PC-3 (cell line): ENCODE results near the gene DCAF8. TPM values are rescaled to one million over a fixed set of nuclear protein-coding genes. Genes with fewer than 3 reads are reported as not detected.
A peak's percentile ranks its signal among the peaks of the same experiment; 100 is the strongest.

Experiments
- ATAC-seq: fragments of 200-7000 bp; cut with Tn5 transposase; 2 replicates; pipeline ENCODE4 v1.9.1; 2020; ENCODE audit warnings: mild to moderate bottlenecking, moderate library complexity
- BruUV-seq: library from RNA; stranded (reverse); fragments of 400-500 nt; replicated peaks from 2 replicates; lab custom pipeline; 2021; lab: Mats Ljungman, UMichigan
- CTCF ChIA-PET: fragments of 300-600 bp; sonication (Branson Sonifier 250); formaldehyde crosslinking; loops from one replicate; lab custom pipeline; 2022; ENCODE audit warnings: antibody characterized with exemption; lab: Charles Lee
- POLR2A ChIA-PET: fragments of 300-600 bp; sonication (Branson Sonifier 250); formaldehyde crosslinking; loops from one replicate; lab custom pipeline; 2022; ENCODE audit warnings: antibody characterized with exemption; ENCODE audit not compliant: unreplicated experiment; lab: Charles Lee
- DNase-seq: peaks from one replicate; pipeline ENCODE4 v3.0.0-alpha.2; 2015
- H2AFZ ChIP-seq: fragments of 300-600 bp; sonication (generic); 2 replicates; pipeline ENCODE4 v1.6.0; 2016; ENCODE audit warnings: antibody characterized with exemption, low read length
- H3F3A ChIP-seq: fragments of 300-600 bp; sonication (generic); one replicate; pipeline ENCODE4 v1.6.0; 2017; ENCODE audit warnings: antibody characterized with exemption, low read length, control low read depth, mild to moderate bottlenecking; ENCODE audit not compliant: unreplicated experiment
- H3K27ac ChIP-seq: fragments of 300-600 bp; sonication (generic); 2 replicates; pipeline ENCODE4 v1.5.1; 2016; ENCODE audit warnings: mild to moderate bottlenecking, low read length
- H3K27me3 ChIP-seq: fragments of 300-600 bp; sonication (generic); 2 replicates; pipeline ENCODE4 v1.6.1; 2016; ENCODE audit warnings: low read length, mixed read lengths
- H3K36me3 ChIP-seq: fragments of 300-600 bp; sonication (generic); 2 replicates; pipeline ENCODE4 v1.6.1; 2016; ENCODE audit warnings: low read depth, mixed run types, low read length, mixed read lengths
- H3K4me1 ChIP-seq: fragments of 300-600 bp; sonication (generic); 2 replicates; pipeline ENCODE4 v1.5.1; 2016; ENCODE audit warnings: low read length; ENCODE audit not compliant: insufficient read depth
- H3K4me2 ChIP-seq: fragments of 300-600 bp; sonication (generic); 2 replicates; pipeline ENCODE4 v1.6.0; 2016; ENCODE audit warnings: low read length
- H3K4me3 ChIP-seq: fragments of 300-600 bp; sonication (generic); 2 replicates; pipeline ENCODE4 v1.5.1; 2016; ENCODE audit warnings: mild to moderate bottlenecking, low read length, mixed read lengths
- H3K79me2 ChIP-seq: fragments of 300-600 bp; sonication (generic); 2 replicates; pipeline ENCODE4 v1.6.1; 2017; ENCODE audit warnings: low read length, mixed read lengths
- H3K9ac ChIP-seq: fragments of 300-600 bp; sonication (generic); 2 replicates; pipeline ENCODE4 v1.6.0; 2016; ENCODE audit warnings: mild to moderate bottlenecking, low read length
- H3K9me2 ChIP-seq: fragments of 300-600 bp; sonication (generic); replicated peaks from 2 replicates; pipeline ENCODE4 v1.6.1; 2016; ENCODE audit warnings: mixed run types, low read length, mixed read lengths
- H3K9me3 ChIP-seq: fragments of 300-600 bp; sonication (generic); 2 replicates; pipeline ENCODE4 v1.6.1; 2016; ENCODE audit warnings: low read length, mixed read lengths
- H4K20me1 ChIP-seq: fragments of 300-600 bp; sonication (generic); 2 replicates; pipeline ENCODE4 v1.6.1; 2016; ENCODE audit warnings: low read length, mixed read lengths
- EZH2 ChIP-seq: fragments of 300-600 bp; sonication (generic); IDR thresholded peaks from one replicate; pipeline ENCODE4 v1.6.1; 2017; ENCODE audit warnings: antibody characterized with exemption, mild to moderate bottlenecking, low read length; ENCODE audit not compliant: unreplicated experiment
- EZH2phosphoT487 ChIP-seq: fragments of 300-600 bp; sonication (generic); IDR thresholded peaks from 2 replicates; pipeline ENCODE4 v1.6.1; 2018; ENCODE audit warnings: mild to moderate bottlenecking, antibody characterized with exemption, low read length, borderline replicate concordance
- intact Hi-C: fragments of 100-400 bp; cut with micrococcal nuclease; formaldehyde crosslinking; loops from 2 replicates; pipeline ENCODE4 v1.9.0; 2023
- total RNA-seq: library from RNA; depleted of rRNA; stranded (reverse); fragments of >200 nt; gene quantifications from 2 replicates; pipeline ENCODE4 v1.2.3, GENCODE V29; 2014
- TF ChIP-seq, protein P1 (sequence below): fragments of 300-600 bp; sonication (generic); conservative IDR thresholded peaks from 2 replicates; pipeline ENCODE4 v1.5.1; 2017; ENCODE audit warnings: antibody characterized with exemption, low read depth, mild to moderate bottlenecking, low read length

The DCAF8 gene
- total RNA-seq, 1 experiment from 2014 or later: 122 TPM

DNA sequence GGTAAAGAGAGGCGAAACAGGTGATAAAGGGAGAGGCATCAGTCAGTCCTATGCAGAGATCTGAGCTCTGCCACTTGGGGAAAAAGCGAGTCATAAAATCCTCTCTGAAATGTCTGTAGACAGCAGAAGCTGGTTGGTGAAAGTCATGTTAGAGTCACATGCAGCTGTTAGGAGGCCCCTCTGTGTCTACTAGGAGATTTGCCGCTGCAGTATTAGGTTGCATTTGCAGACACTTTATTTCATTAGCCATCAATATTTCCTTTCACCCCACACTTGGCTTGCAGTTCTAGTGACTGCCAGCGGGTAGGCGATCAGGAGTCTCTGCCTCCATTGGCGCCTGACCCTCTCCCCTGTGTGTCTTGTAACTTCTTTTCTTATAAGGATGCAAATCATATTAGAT lies 94.8 kb downstream of the DCAF8 start:
- intact Hi-C loops: no loop called here
- POLR2A ChIA-PET: interaction anchor here (0.5 kb wide), 1 partner anchor 45 kb away, joined by 3 read pairs; no protein-coding TSS in a partner anchor
- TF ChIP-seq, protein P1, sequence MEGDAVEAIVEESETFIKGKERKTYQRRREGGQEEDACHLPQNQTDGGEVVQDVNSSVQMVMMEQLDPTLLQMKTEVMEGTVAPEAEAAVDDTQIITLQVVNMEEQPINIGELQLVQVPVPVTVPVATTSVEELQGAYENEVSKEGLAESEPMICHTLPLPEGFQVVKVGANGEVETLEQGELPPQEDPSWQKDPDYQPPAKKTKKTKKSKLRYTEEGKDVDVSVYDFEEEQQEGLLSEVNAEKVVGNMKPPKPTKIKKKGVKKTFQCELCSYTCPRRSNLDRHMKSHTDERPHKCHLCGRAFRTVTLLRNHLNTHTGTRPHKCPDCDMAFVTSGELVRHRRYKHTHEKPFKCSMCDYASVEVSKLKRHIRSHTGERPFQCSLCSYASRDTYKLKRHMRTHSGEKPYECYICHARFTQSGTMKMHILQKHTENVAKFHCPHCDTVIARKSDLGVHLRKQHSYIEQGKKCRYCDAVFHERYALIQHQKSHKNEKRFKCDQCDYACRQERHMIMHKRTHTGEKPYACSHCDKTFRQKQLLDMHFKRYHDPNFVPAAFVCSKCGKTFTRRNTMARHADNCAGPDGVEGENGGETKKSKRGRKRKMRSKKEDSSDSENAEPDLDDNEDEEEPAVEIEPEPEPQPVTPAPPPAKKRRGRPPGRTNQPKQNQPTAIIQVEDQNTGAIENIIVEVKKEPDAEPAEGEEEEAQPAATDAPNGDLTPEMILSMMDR: peak; percentile 36; the same call in 1 of the 2 replicates
- TF ChIP-seq EZH2phosphoT487: no peak
- Histone ChIP-seq H3K9me3 (no peaks in the 10 kb centered on the region), H3K9ac (no peak overlapping the region), H3K9me2 (no peaks in the 10 kb centered on the region), H3K27me3 (no peaks in the 10 kb centered on the region), H2AFZ (0 out of 2 replicates have a peak overlapping the region, but pooled peaks have one; percentile 6), H3K4me1 (peaks cover 11% of the 10 kb centered on the region), H3F3A (no peaks in the 10 kb centered on the region), H3K27ac (no peak overlapping the region), H4K20me1 (no peaks in the 10 kb centered on the region), H3K79me2 (no peaks in the 10 kb centered on the region), H3K4me3 (no peak overlapping the region), H3K36me3 (no peaks in the 10 kb centered on the region), H3K4me2 (peak overlapping the region; percentile 19)
- no peak for ATAC-seq
- CTCF ChIA-PET: no interaction called here
- no TSS peak for BruUV-seq
- DNase-seq: peak; percentile 45

DNA sequence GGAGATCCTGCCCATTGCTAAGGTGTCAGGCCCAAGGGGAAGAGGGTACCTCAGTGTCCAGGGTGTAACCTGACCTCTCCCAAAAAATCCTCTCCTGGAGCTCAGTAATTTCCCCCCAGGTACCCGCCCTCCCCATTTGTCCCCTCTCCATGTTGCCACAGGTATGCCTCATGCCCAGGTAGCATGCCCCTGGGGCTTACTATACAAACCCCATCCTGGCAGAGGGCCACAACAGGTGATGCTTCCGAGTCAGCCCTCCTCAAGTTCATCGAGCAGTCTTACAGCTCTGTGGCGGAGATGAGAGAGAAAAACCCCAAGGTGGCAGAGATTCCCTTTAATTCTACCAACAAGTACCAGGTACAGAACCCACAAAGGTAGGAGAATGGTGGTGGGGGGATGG lies 95.3 kb downstream of the DCAF8 start:
- Histone ChIP-seq H3K79me2 (no peaks in the 10 kb centered on the region), H3K27me3 (no peaks in the 10 kb centered on the region), H2AFZ (0 out of 2 replicates have a peak overlapping the region, but pooled peaks have one; percentile 6), H3K36me3 (no peaks in the 10 kb centered on the region), H3F3A (no peaks in the 10 kb centered on the region), H3K9me3 (no peaks in the 10 kb centered on the region), H4K20me1 (no peaks in the 10 kb centered on the region), H3K4me2 (peak overlapping the region; percentile 19), H3K27ac (no peak overlapping the region), H3K9me2 (no peaks in the 10 kb centered on the region), H3K4me1 (peaks cover 11% of the 10 kb centered on the region), H3K4me3 (no peak overlapping the region), H3K9ac (no peak overlapping the region)
- TF ChIP-seq EZH2phosphoT487 (no peak), EZH2 (no peak)
- TF ChIP-seq, protein P1: no peak
- no TSS peak for BruUV-seq
- intact Hi-C loops: no loop called here
- peak; percentile 72 for DNase-seq
- ATAC-seq: peak; percentile 15; the same call in 1 of the 2 replicates
- POLR2A ChIA-PET: interaction anchor here (0.5 kb wide), 1 partner anchor 45 kb away, joined by 3 read pairs; no protein-coding TSS in a partner anchor
- CTCF ChIA-PET: no interaction called here

DNA sequence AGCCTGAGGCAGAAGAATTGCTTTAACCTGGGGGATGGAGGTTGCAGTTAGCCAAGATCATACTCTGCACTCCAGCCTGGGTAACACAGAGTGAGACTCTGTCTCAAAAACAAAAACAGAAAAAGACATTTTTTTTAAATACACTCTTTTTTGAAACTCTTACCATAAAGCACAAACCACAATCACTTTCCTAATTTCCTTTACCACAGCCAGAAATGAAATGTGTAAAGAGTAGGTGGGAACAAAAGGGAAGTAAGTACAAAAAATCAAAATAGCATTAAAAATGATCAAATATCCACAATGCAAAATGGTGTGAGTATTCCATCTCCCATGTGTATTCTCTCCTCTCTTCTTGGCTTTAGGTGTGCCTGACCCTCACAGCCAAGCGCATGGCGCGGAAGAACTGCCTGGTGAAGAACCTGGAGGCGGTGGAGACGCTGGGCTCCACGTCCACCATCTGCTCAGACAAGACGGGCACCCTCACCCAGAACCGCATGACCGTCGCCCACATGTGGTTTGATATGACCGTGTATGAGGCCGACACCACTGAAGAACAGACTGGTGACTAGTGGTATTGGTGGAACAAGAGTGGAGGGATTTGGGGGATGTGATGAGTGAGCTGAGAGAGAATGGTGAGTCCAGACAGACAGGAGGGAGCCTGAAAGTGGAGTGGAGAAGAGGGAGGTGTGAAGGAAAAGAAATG lies 96.0 kb downstream of the DCAF8 start:
- Histone ChIP-seq H3F3A (no peaks in the 10 kb centered on the region), H3K9me2 (no peaks in the 10 kb centered on the region), H3K36me3 (no peaks in the 10 kb centered on the region), H3K27me3 (no peaks in the 10 kb centered on the region), H3K9me3 (no peaks in the 10 kb centered on the region), H2AFZ (no peak overlapping the region), H4K20me1 (no peaks in the 10 kb centered on the region), H3K4me1 (peaks cover 11% of the 10 kb centered on the region), H3K4me2 (no peak overlapping the region), H3K9ac (no peak overlapping the region), H3K79me2 (no peaks in the 10 kb centered on the region), H3K27ac (no peak overlapping the region), H3K4me3 (no peak overlapping the region)
- TF ChIP-seq, protein P1: no peak
- TF ChIP-seq EZH2phosphoT487: no peak
- TF ChIP-seq EZH2: no peak
- BruUV-seq: no TSS peak
- POLR2A ChIA-PET: no interaction called here
- CTCF ChIA-PET: interaction anchor here (0.6 kb wide), 1 partner anchor 91 kb away, joined by 6 read pairs; no protein-coding TSS in a partner anchor
- DNase-seq (no peak), ATAC-seq (no peak)
- intact Hi-C loops: no loop called here
